Measurements from ENCODE around the gene LAMB1.

The LAMB1 gene

GRCh38 chr7:107977048-107977447, 25.9 kb downstream of the LAMB1 start:
- Histone ChIP-seq H3K9me3 (ENCODE audit: insufficient read depth, low read length) (no peaks in the 10 kb centered on the region), H3K9ac (ENCODE audit: low read length) (no peak overlapping the region), H3K9me2 (replicated peaks; ENCODE audit: insufficient read depth, low read length) (no peaks in the 10 kb centered on the region), H3K27me3 (ENCODE audit: low read length) (no peaks in the 10 kb centered on the region), H3K36me3 (ENCODE audit: low read length) (no peaks in the 10 kb centered on the region), H4K20me1 (ENCODE audit: low read depth, low read length) (no peaks in the 10 kb centered on the region), H3F3A (ENCODE audit: insufficient read depth) (no peaks in the 10 kb centered on the region), H3K27ac (ENCODE audit: low read depth, low read length) (no peak overlapping the region), H3K4me3 (ENCODE audit: insufficient read depth, low read length, poor library complexity, severe bottlenecking) (no peak overlapping the region), H3K79me2 (ENCODE audit: insufficient read depth, low read length) (no peaks in the 10 kb centered on the region), H3K4me2 (ENCODE audit: low read depth, low read length, poor library complexity, severe bottlenecking) (no peak overlapping the region), H2AFZ (ENCODE audit: low read depth, low read length, severe bottlenecking) (no peak overlapping the region)
- TF ChIP-seq EZH2phosphoT487 (conservative IDR thresholded peaks at IDR 0.05; ENCODE audit: low read length), result no peak

- H3K36me3 ChIP-seq (ENCODE audit: low read length), result no peaks in the 10 kb centered on the region
Measured at GRCh38 chr7:107976620-107977019, 26.3 kb downstream of the LAMB1 start.

GRCh38 chr7:107975394-107976013, 27.5 kb downstream of the LAMB1 start:
- Histone ChIP-seq H3K4me3 (ENCODE audit: insufficient read depth, low read length, poor library complexity, severe bottlenecking) (no peak overlapping the region), H3K27ac (ENCODE audit: low read depth, low read length) (no peak overlapping the region), H3K9me3 (ENCODE audit: insufficient read depth, low read length) (no peaks in the 10 kb centered on the region), H3K36me3 (ENCODE audit: low read length) (no peaks in the 10 kb centered on the region), H3K27me3 (ENCODE audit: low read length) (no peaks in the 10 kb centered on the region), H4K20me1 (ENCODE audit: low read depth, low read length) (no peaks in the 10 kb centered on the region), H3K9me2 (replicated peaks; ENCODE audit: insufficient read depth, low read length) (no peaks in the 10 kb centered on the region), H3K79me2 (ENCODE audit: insufficient read depth, low read length) (no peaks in the 10 kb centered on the region), H3K4me2 (ENCODE audit: low read depth, low read length, poor library complexity, severe bottlenecking) (no peak overlapping the region), H2AFZ (ENCODE audit: low read depth, low read length, severe bottlenecking) (no peak overlapping the region), H3K9ac (ENCODE audit: low read length) (no peak overlapping the region), H3F3A (ENCODE audit: insufficient read depth) (no peaks in the 10 kb centered on the region)
- TF ChIP-seq CTCF (IDR thresholded peaks at IDR 0.05; ENCODE audit: insufficient read depth, low read length, poor library complexity, severe bottlenecking), result no peak
- no peak for TF ChIP-seq EZH2phosphoT487 (conservative IDR thresholded peaks at IDR 0.05; ENCODE audit: low read length)

More at GRCh38 chr7:107976620-107977019, 26.3 kb downstream of the LAMB1 start:
- H3K9me2 ChIP-seq (replicated peaks; ENCODE audit: insufficient read depth, low read length), result no peaks in the 10 kb centered on the region
- no peaks in the 10 kb centered on the region for H4K20me1 ChIP-seq (ENCODE audit: low read depth, low read length)
- no peak overlapping the region for H3K27ac ChIP-seq (ENCODE audit: low read depth, low read length)
- TF ChIP-seq CTCF (IDR thresholded peaks at IDR 0.05; ENCODE audit: insufficient read depth, low read length, poor library complexity, severe bottlenecking), result no peak
- no peak for TF ChIP-seq EZH2phosphoT487 (conservative IDR thresholded peaks at IDR 0.05; ENCODE audit: low read length)
- no peaks in the 10 kb centered on the region for H3F3A ChIP-seq (ENCODE audit: insufficient read depth)
- no peak overlapping the region for H3K9ac ChIP-seq (ENCODE audit: low read length)
- H3K4me2 ChIP-seq (ENCODE audit: low read depth, low read length, poor library complexity, severe bottlenecking), result no peak overlapping the region
- no peaks in the 10 kb centered on the region for H3K9me3 ChIP-seq (ENCODE audit: insufficient read depth, low read length)
- H3K79me2 ChIP-seq (ENCODE audit: insufficient read depth, low read length), result no peaks in the 10 kb centered on the region
- H2AFZ ChIP-seq (ENCODE audit: low read depth, low read length, severe bottlenecking), result no peak overlapping the region
- no peak overlapping the region for H3K4me3 ChIP-seq (ENCODE audit: insufficient read depth, low read length, poor library complexity, severe bottlenecking)
- no peaks in the 10 kb centered on the region for H3K27me3 ChIP-seq (ENCODE audit: low read length)

- H2AFZ ChIP-seq (ENCODE audit: low read depth, low read length, severe bottlenecking), result no peak overlapping the region
- H3K4me2 ChIP-seq (ENCODE audit: low read depth, low read length, poor library complexity, severe bottlenecking), result no peak overlapping the region
- H3K27ac ChIP-seq (ENCODE audit: low read depth, low read length), result no peak overlapping the region
- no peaks in the 10 kb centered on the region for H3K36me3 ChIP-seq (ENCODE audit: low read length)
- H3K79me2 ChIP-seq (ENCODE audit: insufficient read depth, low read length), result no peaks in the 10 kb centered on the region
- no peak overlapping the region for H3K9ac ChIP-seq (ENCODE audit: low read length)
- H3K4me3 ChIP-seq (ENCODE audit: insufficient read depth, low read length, poor library complexity, severe bottlenecking), result no peak overlapping the region
- no peaks in the 10 kb centered on the region for H3K27me3 ChIP-seq (ENCODE audit: low read length)
- no peaks in the 10 kb centered on the region for H3F3A ChIP-seq (ENCODE audit: insufficient read depth)
- TF ChIP-seq CTCF (IDR thresholded peaks at IDR 0.05; ENCODE audit: insufficient read depth, low read length, poor library complexity, severe bottlenecking) (no peak), EZH2phosphoT487 (conservative IDR thresholded peaks at IDR 0.05; ENCODE audit: low read length) (no peak)
- H3K9me2 ChIP-seq (replicated peaks; ENCODE audit: insufficient read depth, low read length), result no peaks in the 10 kb centered on the region
- H3K9me3 ChIP-seq (ENCODE audit: insufficient read depth, low read length), result no peaks in the 10 kb centered on the region
- no peaks in the 10 kb centered on the region for H4K20me1 ChIP-seq (ENCODE audit: low read depth, low read length)
Measured at GRCh38 chr7:107973861-107974260, 29.1 kb downstream of the LAMB1 start.
